ENCODE results near the gene CEP89. TPM values are rescaled to one million over a fixed set of nuclear protein-coding genes. Genes with fewer than 3 reads are reported as not detected.

Gene CEP89
- polyA plus RNA-seq, 1 donor (not counting 4 experiments of a cell fraction or from before 2014, with no cell fraction given), result 11.2 TPM

GRCh38 chr19:32895384-32895783, 76.4 kb downstream of the CEP89 start:
- DNase-seq (ENCODE audit: low read depth, low spot score) (no peak), FAIRE-seq (no peak)
- Histone ChIP-seq H3K9me3 (ENCODE audit: control insufficient read depth, low read depth, low read length) (no peaks in the 10 kb centered on the region), H3K27ac (ENCODE audit: control insufficient read depth, insufficient read depth, low read length) (no peak overlapping the region), H3K4me1 (ENCODE audit: control insufficient read depth, extremely low read depth, insufficient read depth, low read length) (no peaks in the 10 kb centered on the region), H3K36me3 (ENCODE audit: control insufficient read depth in 2 of 2, extremely low read depth in 1 of 2, insufficient read depth in 2 of 2, low read length in 2 of 2) (peaks cover 0 to 4% of the 10 kb centered on the region in 2 experiments), H3K4me3 (ENCODE audit: control insufficient read depth in 2 of 3, extremely low read depth in 1 of 3, insufficient read depth in 2 of 3, low read depth in 1 of 3, low read length in 3 of 3) (no peak overlapping the region), H3K79me2 (ENCODE audit: control insufficient read depth, insufficient read depth, low read length) (no peaks in the 10 kb centered on the region), H3K9ac (ENCODE audit: control insufficient read depth, extremely low read depth, insufficient read depth, low read length) (no peak overlapping the region), H3K9me1 (ENCODE audit: control insufficient read depth, extremely low read depth, insufficient read depth, low read length) (no peaks in the 10 kb centered on the region), H3K27me3 (ENCODE audit: control insufficient read depth, extremely low read depth, insufficient read depth, low read length) (no peaks in the 10 kb centered on the region), H2AFZ (ENCODE audit: control insufficient read depth, low read length) (no peak overlapping the region), H3K4me2 (ENCODE audit: control insufficient read depth, extremely low read depth, insufficient read depth, low read depth, low read length) (no peak overlapping the region), H4K20me1 (ENCODE audit: control insufficient read depth, extremely low read depth, insufficient read depth, low read length) (no peaks in the 10 kb centered on the region)
- TF ChIP-seq CTCF (optimal IDR thresholded peaks at IDR 0.05 in 1 of 3, IDR thresholded peaks at IDR 0.05 in 1 of 3, conservative IDR thresholded peaks at IDR 0.05 in 1 of 3; ENCODE audit: extremely low read depth in 1 of 3, insufficient read depth in 2 of 3, low read length in 3 of 3) (no peak), EZH2 (IDR thresholded peaks at IDR 0.05; ENCODE audit: low read length) (no peak)
- dilution Hi-C loops (cut with MboI; ENCODE audit: extremely low pct_ligation_motif_present, low sequenced_read_pairs), result loop anchor here (25.0 kb wide), 1 partner anchor 108 kb away; no protein-coding TSS in a partner anchor

GRCh38 chr19:32891609-32892008, 80.1 kb downstream of the CEP89 start:
- Histone ChIP-seq H3K4me1 (ENCODE audit: control insufficient read depth, extremely low read depth, insufficient read depth, low read length) (no peaks in the 10 kb centered on the region), H3K4me2 (ENCODE audit: control insufficient read depth, extremely low read depth, insufficient read depth, low read depth, low read length) (no peak overlapping the region), H3K79me2 (ENCODE audit: control insufficient read depth, insufficient read depth, low read length) (no peaks in the 10 kb centered on the region), H3K4me3 (ENCODE audit: control insufficient read depth in 2 of 3, extremely low read depth in 1 of 3, insufficient read depth in 2 of 3, low read depth in 1 of 3, low read length in 3 of 3) (no peak overlapping the region), H3K27me3 (ENCODE audit: control insufficient read depth, extremely low read depth, insufficient read depth, low read length) (no peaks in the 10 kb centered on the region), H2AFZ (ENCODE audit: control insufficient read depth, low read length) (no peak overlapping the region), H3K9me1 (ENCODE audit: control insufficient read depth, extremely low read depth, insufficient read depth, low read length) (no peaks in the 10 kb centered on the region), H3K36me3 (ENCODE audit: control insufficient read depth in 2 of 2, extremely low read depth in 1 of 2, insufficient read depth in 2 of 2, low read length in 2 of 2) (peaks cover 0 to 4% of the 10 kb centered on the region in 2 experiments), H3K27ac (ENCODE audit: control insufficient read depth, insufficient read depth, low read length) (no peak overlapping the region), H3K9ac (ENCODE audit: control insufficient read depth, extremely low read depth, insufficient read depth, low read length) (no peak overlapping the region), H4K20me1 (ENCODE audit: control insufficient read depth, extremely low read depth, insufficient read depth, low read length) (no peaks in the 10 kb centered on the region), H3K9me3 (ENCODE audit: control insufficient read depth, low read depth, low read length) (no peaks in the 10 kb centered on the region)
- no peak for DNase-seq (ENCODE audit: low read depth, low spot score)
- FAIRE-seq, result no peak
- no peak for TF ChIP-seq CTCF (optimal IDR thresholded peaks at IDR 0.05 in 1 of 3, IDR thresholded peaks at IDR 0.05 in 1 of 3, conservative IDR thresholded peaks at IDR 0.05 in 1 of 3; ENCODE audit: extremely low read depth in 1 of 3, insufficient read depth in 2 of 3, low read length in 3 of 3)
- dilution Hi-C loops (cut with MboI; ENCODE audit: extremely low pct_ligation_motif_present, low sequenced_read_pairs), result loop anchor here (25.0 kb wide), 1 partner anchor 104 kb away; no protein-coding TSS in a partner anchor
